ENCODE measurements around the gene ARMH3.
"Not testable (repeated sequence)": the region's sequence is repeated elsewhere in the genome, so short reads cannot be mapped to it uniquely, and the experiment has no call there.

ARMH3 gene

GRCh38 chr10:102045292-102045691 is 10.7 kb downstream of the ARMH3 start:
- no peak for DNase-seq

GRCh38 chr10:102040305-102041050 is 15.5 kb downstream of the ARMH3 start:
- no peak for DNase-seq

- DNase-seq, result no peak
These were observed 17.6 kb downstream of the ARMH3 start for GRCh38 chr10:102038410-102038809.

DNA sequence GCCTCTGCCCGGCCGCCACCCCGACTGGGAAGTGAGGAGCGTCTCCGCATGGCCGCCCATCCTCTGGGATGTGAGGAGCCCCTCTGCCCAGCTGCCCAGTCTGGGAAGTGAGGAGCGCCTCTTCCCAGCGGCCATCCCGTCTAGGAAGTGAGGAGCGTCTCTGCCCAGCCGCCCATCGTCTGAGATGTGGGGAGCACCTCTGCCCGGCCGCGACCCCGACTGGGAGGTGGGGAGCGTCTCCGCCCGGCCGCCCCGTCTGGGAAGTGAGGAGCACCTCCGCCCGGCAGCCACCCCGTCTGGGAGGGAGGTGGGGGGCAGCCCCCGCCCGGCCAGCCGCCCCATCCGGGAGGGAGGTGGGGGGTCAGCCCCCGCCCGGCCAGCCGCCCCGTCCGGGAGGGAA is 20.2 kb downstream of the ARMH3 start:
- not testable (repeated sequence) for DNase-seq

DNA sequence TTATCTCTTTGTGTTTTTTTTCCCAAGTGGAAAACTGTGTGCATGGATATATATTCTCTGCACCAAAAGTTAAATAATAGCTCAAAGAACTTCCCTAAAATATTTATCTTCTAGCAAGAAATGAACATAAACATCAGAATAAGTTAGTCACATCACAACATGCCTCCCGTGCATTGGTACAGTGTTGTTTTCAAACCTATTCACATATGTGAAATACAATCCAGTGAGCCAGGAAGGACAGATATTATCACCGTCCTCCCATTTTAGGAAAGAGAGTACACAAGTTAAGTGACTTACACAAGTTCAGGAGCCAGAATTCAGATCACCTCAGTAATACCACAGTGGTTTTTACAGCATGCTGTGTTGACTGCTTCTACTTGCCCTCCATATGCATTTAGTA is 22.2 kb downstream of the ARMH3 start:
- DNase-seq, result no peak

GRCh38 chr10:102027261-102027660 is 28.7 kb downstream of the ARMH3 start:
- DNase-seq, result no peak

- DNase-seq, result no peak
These were observed 31.2 kb downstream of the ARMH3 start for GRCh38 chr10:102024799-102025198.

GRCh38 chr10:102020938-102021337 is 35.0 kb downstream of the ARMH3 start:
- no peak for DNase-seq

GRCh38 chr10:102017295-102017694 is 38.7 kb downstream of the ARMH3 start:
- no peak for DNase-seq

DNA sequence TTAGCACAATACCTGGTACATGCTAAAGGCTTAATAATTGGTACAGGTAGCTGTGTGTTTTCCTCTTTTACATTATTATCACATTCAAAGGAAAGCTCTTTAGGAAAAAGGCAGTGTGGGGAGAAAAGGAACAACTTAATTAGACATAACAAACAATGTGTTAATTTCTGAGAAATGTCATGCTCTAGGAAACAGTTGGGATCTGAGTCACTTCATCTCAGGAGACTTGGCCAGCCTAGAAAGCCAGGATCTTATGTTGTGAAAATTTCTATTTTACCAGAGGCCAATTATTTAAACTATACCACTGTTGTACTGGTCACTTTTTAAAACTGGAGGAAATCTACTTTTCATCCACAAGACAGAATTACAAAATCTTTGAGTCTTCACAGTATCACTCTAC is 39.6 kb downstream of the ARMH3 start:
- DNase-seq, result no peak

DNA sequence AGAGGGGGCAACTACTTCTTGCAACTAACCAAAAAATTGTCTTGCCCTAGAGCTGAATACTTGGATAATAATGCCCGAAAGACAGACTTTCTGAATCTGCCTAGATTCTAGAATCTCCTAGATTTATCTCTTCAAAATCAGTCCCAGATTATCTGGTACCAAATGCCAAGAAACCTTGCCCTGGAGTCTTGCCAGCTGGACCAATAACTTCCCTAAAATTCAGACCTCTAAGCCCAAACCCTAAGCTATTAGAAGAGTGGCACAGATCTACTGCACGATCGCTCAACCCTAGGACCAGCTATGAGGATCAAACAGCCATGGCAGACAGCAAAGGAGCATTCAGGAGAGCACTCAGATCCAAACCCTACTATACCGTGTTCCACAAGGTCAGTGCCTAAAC is 45.0 kb downstream of the ARMH3 start:
- no peak for DNase-seq

GRCh38 chr10:102009801-102010425 is 46.1 kb downstream of the ARMH3 start:
- DNase-seq, result no peak

- no peak for DNase-seq
These were observed 48.2 kb downstream of the ARMH3 start for GRCh38 chr10:102007796-102008195.

DNA sequence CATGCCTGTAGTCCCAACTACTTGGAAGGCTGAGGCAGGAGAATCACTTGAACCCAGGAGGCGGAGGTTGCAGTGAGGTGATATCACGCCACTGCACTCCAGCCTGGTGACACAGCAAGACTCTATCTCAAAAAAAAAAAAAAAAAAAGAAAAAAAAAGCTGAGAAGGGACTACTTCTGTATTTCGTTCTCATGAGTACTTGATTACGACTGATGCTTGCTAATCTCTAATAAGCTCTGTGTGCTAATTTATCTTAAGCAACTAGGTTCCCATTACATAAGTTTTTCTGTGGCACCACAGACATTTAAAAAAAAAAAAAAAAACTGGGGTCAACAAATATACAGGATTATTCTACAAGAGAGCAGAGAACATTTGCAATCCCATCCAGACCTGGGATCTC is 48.9 kb downstream of the ARMH3 start:
- DNase-seq, result not testable (repeated sequence)

- DNase-seq, result no peak
These were observed 51.6 kb downstream of the ARMH3 start for GRCh38 chr10:102004376-102004775.

GRCh38 chr10:102003541-102003940 is 52.4 kb downstream of the ARMH3 start:
- no peak for DNase-seq

DNA sequence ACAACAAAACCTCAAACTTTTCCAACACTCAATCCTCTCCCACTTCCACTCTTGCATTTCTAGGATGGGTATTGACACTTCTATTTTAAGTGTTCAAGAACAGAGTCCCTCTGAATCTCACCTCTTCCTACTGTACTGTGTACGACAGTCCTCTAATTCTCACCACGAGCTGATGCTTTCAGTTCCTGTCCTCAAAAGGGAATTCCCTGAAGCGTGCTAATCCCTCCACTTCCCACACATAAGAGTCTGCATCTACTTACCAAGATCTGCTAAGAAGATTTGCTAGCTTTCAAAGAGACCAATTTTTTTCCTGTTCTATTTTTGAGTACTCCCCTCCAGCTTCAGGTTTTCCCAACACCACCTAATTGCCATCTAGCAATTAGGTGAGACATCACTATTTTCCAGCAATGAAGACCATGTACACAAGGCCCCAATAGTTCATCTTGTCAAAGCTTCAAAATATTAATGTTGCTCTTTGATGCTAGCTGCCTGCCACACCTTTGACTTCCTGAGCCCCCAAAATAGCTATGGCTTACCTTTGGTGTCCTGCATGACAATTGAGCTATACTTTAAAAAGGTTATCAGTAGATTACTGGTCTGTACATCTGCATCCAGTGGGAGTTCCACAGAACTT is 54.4 kb downstream of the ARMH3 start:
- DNase-seq, result no peak

- no peak for DNase-seq
These were observed 58.2 kb downstream of the ARMH3 start for GRCh38 chr10:101997803-101998202.

DNA sequence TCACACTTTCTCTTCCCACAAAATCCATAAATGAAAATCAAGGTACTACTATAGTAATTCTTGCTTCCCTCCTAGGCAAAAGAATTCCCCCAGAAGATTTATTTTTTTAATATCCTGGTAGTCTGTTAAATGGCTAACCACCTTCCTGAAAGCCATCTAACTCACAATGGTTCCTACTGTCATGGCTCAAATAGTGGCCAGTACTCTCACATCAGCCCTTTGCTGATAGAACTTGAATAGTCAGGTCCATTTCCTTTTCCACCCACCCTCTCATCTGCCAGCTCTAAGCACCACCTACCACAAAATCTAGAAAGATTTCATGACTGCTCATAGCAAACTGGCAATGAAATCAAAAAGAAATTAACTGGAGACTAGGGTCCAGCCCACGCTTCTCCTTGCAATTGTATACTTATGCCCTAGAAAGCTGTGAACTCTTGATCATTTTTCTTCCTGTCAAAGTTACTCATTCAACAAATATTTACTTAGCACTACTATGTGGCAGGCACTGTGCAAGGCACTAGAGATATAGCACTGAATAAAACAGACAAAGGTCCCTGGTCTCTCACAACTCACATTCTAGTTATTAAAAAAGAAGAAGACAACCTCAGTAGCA is 60.4 kb downstream of the ARMH3 start:
- DNase-seq, result no peak

GRCh38 chr10:101993651-101994200 is 62.2 kb downstream of the ARMH3 start:
- DNase-seq, result no peak

DNA sequence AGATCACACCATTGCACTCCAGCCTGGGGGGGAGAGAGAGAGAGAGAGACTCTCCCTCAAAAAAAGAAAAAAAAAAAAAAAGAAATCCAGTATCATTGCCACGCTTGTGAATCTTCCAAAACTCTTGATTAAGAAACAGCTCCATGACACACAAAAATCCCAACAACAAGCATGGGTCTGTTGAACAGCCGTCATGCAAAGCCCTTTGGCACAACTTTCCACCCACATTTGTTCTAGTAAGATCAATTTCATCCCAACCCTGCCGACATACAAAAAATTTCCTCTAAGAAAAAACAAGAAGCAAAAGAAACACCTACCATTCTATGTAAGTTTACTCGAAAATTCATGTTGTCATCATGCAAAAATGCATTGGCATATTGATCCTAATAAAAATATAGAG is 62.8 kb downstream of the ARMH3 start:
- no peak for DNase-seq

- DNase-seq, result no peak
These were observed 68.8 kb downstream of the ARMH3 start for GRCh38 chr10:101987136-101987535.

DNA sequence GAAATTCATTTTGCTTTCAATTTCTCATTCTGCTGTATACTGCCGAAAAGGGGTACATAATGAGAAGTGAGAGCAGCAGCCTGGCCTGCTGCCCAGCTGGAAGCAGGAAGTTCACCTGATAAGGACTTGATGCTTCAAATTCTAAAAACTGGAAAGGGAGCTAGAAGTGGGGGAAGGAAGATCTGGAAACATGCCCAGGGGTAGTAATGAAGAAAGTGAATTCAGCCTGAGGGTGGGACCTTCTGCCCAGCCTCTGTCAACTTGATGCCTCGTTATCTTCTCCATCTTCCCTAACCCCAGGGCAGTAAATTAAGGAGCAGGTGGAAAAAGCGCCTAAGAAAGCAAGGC is 69.4 kb downstream of the ARMH3 start:
- no peak for DNase-seq

DNA sequence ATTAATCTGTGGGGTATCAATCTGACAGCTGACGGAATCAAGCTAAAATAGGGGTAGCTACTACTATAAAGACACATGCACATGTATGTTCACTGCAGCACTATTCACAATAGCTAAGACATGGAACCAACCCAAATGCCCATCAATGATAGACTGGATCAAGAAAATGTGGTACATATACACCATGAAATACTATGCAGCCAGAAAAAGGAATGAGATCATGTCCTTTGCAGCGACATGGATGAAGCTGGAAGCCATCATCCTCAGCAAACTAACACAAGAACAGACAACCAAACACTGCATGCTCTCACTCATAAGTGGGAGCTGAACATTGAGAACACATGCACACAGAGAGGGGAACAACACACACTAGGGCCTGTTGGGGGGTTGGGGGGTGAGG is 75.3 kb downstream of the ARMH3 start:
- DNase-seq, result not testable (repeated sequence)
